Astrocyte (in vitro differentiated cells and primary cell): ENCODE measurements around the gene CNMD. TPM values are rescaled to one million over a fixed set of nuclear protein-coding genes. Genes with fewer than 3 reads are reported as not detected.
"Not testable (repeated sequence)": the region's sequence is repeated elsewhere in the genome, so short reads cannot be mapped to it uniquely, and the experiment has no call there.

Experiments used
- DNase-seq: peaks from one replicate; pipeline ENCODE4 v3.0.0-alpha.2; 2010; ENCODE audit warnings: low read depth
- FAIRE-seq: peaks from 2 replicates; lab custom pipeline; 2011; peaks lifted over from hg19 to GRCh38; lab: Jason Lieb, UNC
- H2AFZ ChIP-seq: 2 replicates; pipeline ENCODE4 v1.6.0; 2012; ENCODE audit warnings: low read depth, low read length, inconsistent platforms
- H3K27ac ChIP-seq: 2 replicates; pipeline ENCODE4 v1.5.1; 2011; ENCODE audit warnings: low read depth, low read length, inconsistent platforms
- H3K27me3 ChIP-seq: 2 replicates; pipeline ENCODE4 v1.6.0; 2011; ENCODE audit warnings: low read length, inconsistent platforms; ENCODE audit not compliant: insufficient read depth
- H3K36me3 ChIP-seq: 2 replicates; pipeline ENCODE4 v1.5.1; 2011; ENCODE audit warnings: low read length, inconsistent platforms; ENCODE audit not compliant: insufficient read depth
- H3K4me1 ChIP-seq: 2 replicates; pipeline ENCODE4 v1.5.1; 2011; ENCODE audit warnings: low read length, inconsistent platforms; ENCODE audit not compliant: insufficient read depth
- H3K4me2 ChIP-seq: 2 replicates; pipeline ENCODE4 v1.6.0; 2012; ENCODE audit warnings: low read length, inconsistent platforms
- H3K4me3 ChIP-seq: 2 replicates; pipeline ENCODE4 v1.5.1; 2011; ENCODE audit warnings: low read depth, mild to moderate bottlenecking, low read length, inconsistent platforms; ENCODE audit not compliant: insufficient read depth
- H3K79me2 ChIP-seq: 2 replicates; pipeline ENCODE4 v1.6.0; 2012; ENCODE audit warnings: mild to moderate bottlenecking, low read length, inconsistent platforms; ENCODE audit not compliant: insufficient read depth
- H3K9ac ChIP-seq: 2 replicates; pipeline ENCODE4 v1.6.0; 2012; ENCODE audit warnings: mild to moderate bottlenecking, low read length, inconsistent platforms
- H3K9me3 ChIP-seq: 2 replicates; pipeline ENCODE4 v1.5.1; 2012; ENCODE audit warnings: low read depth, mild to moderate bottlenecking, low read length, inconsistent platforms; ENCODE audit not compliant: insufficient read depth
- H4K20me1 ChIP-seq: 2 replicates; pipeline ENCODE4 v1.6.0; 2012; ENCODE audit warnings: low read length, inconsistent platforms; ENCODE audit not compliant: insufficient read depth
- H3K27ac Mint-ChIP-seq: one replicate; pipeline ENCODE4 v1.8.0; 2021; ENCODE audit warnings: mild to moderate bottlenecking, mixed read lengths; ENCODE audit not compliant: unreplicated experiment
- H3K27me3 Mint-ChIP-seq: one replicate; pipeline ENCODE4 v1.8.0; 2021; ENCODE audit warnings: low read depth, mixed read lengths; ENCODE audit not compliant: unreplicated experiment
- H3K36me3 Mint-ChIP-seq: one replicate; pipeline ENCODE4 v1.8.0; 2021; ENCODE audit warnings: low read depth, mixed read lengths; ENCODE audit not compliant: unreplicated experiment
- H3K4me1 Mint-ChIP-seq: one replicate; pipeline ENCODE4 v1.8.0; 2021; ENCODE audit warnings: low read depth, mixed read lengths; ENCODE audit not compliant: unreplicated experiment
- H3K4me3 Mint-ChIP-seq: one replicate; pipeline ENCODE4 v1.8.0; 2021; ENCODE audit warnings: mild to moderate bottlenecking, moderate library complexity, mixed read lengths; ENCODE audit not compliant: unreplicated experiment
- H3K9me3 Mint-ChIP-seq: one replicate; pipeline ENCODE4 v1.8.0; 2021; ENCODE audit warnings: mild to moderate bottlenecking, mixed read lengths; ENCODE audit not compliant: unreplicated experiment
- CTCF ChIP-seq: IDR thresholded peaks from 2 replicates; pipeline ENCODE4 v1.5.1; 2011; ENCODE audit warnings: low read depth, mild to moderate bottlenecking, inconsistent platforms, low read length, moderate library complexity; ENCODE audit not compliant: insufficient read depth
- EZH2 ChIP-seq: IDR thresholded peaks from 2 replicates; pipeline ENCODE4 v1.6.1; 2012; ENCODE audit warnings: mild to moderate bottlenecking, low read length, inconsistent platforms; ENCODE audit not compliant: insufficient read depth
- total RNA-seq: library from RNA; stranded (reverse); gene quantifications from 2 replicates; pipeline ENCODE4 v1.2.1, GENCODE V29; 2021

The CNMD gene
- total RNA-seq, 1 donor from 2014 or later, result not detected

- Histone ChIP-seq H3K79me2 (no peaks in the 10 kb centered on the region), H3K4me3 (no peak overlapping the region), H3K36me3 (no peaks in the 10 kb centered on the region), H2AFZ (no peak overlapping the region), H3K9me3 (no peaks in the 10 kb centered on the region), H4K20me1 (no peaks in the 10 kb centered on the region), H3K27me3 (no peaks in the 10 kb centered on the region), H3K9ac (no peak overlapping the region), H3K27ac (no peak overlapping the region), H3K4me2 (no peak overlapping the region), H3K4me1 (no peaks in the 10 kb centered on the region)
- Mint-ChIP-seq H3K9me3 (no peaks in the 10 kb centered on the region), H3K27me3 (peaks cover 6% of the 10 kb centered on the region), H3K27ac (no peak overlapping the region), H3K36me3 (no peaks in the 10 kb centered on the region), H3K4me1 (no peaks in the 10 kb centered on the region), H3K4me3 (no peak overlapping the region)
- DNase-seq (no peak), FAIRE-seq (no peak)
- TF ChIP-seq CTCF (no peak), EZH2 (no peak)
Observed at GRCh38 chr13:52711286-52711685, 28.3 kb downstream of the CNMD start.

GRCh38 chr13:52708266-52708665, 31.4 kb downstream of the CNMD start:
- H3K4me2 ChIP-seq, H3K4me1 Mint-ChIP-seq, H3K4me3 Mint-ChIP-seq, H4K20me1 ChIP-seq, H3K9me3 Mint-ChIP-seq, H3K36me3 Mint-ChIP-seq, H2AFZ ChIP-seq, H3K4me3 ChIP-seq, H3K9ac ChIP-seq, H3K36me3 ChIP-seq, H3K9me3 ChIP-seq, H3K79me2 ChIP-seq, H3K4me1 ChIP-seq, H3K27ac Mint-ChIP-seq, H3K27me3 Mint-ChIP-seq, FAIRE-seq, H3K27ac ChIP-seq, DNase-seq, H3K27me3 ChIP-seq: not testable (repeated sequence)

GRCh38 chr13:52707375-52707774, 32.2 kb downstream of the CNMD start:
- Histone ChIP-seq H3K79me2 (no peaks in the 10 kb centered on the region), H3K36me3 (no peaks in the 10 kb centered on the region), H3K9ac (no peak overlapping the region), H3K9me3 (no peaks in the 10 kb centered on the region), H3K4me2 (no peak overlapping the region), H4K20me1 (no peaks in the 10 kb centered on the region), H3K27me3 (no peaks in the 10 kb centered on the region), H2AFZ (no peak overlapping the region), H3K4me1 (no peaks in the 10 kb centered on the region), H3K4me3 (no peak overlapping the region), H3K27ac (no peak overlapping the region)
- Mint-ChIP-seq H3K36me3 (no peaks in the 10 kb centered on the region), H3K4me1 (peaks cover 5% of the 10 kb centered on the region), H3K4me3 (no peak overlapping the region), H3K27me3 (peaks cover 2% of the 10 kb centered on the region), H3K9me3 (no peaks in the 10 kb centered on the region), H3K27ac (no peak overlapping the region)
- no peak for DNase-seq
- TF ChIP-seq EZH2 (no peak), CTCF (no peak)
- no peak for FAIRE-seq
